HG03039 (cell line): Measurements from ENCODE around the gene TCFL5.

Experiments
- ATAC-seq: cut with Tn5 transposase; IDR thresholded peaks from one replicate; pipeline ENCODE4 v1.9.1; 2021; ENCODE audit warnings: mild to moderate bottlenecking, moderate library complexity; ENCODE audit not compliant: unreplicated experiment

TCFL5 gene

GRCh38 chr20:62861726-62862336 lies at the start of gene TCFL5:
Gene TCFL5, minus strand, starts transcription at chr20:62861822. Its CDS starts 152 bp downstream, at chr20:62861670.
- ATAC-seq: peak; percentile 48

GRCh38 chr20:62910777-62911497 lies 49.3 kb upstream of the TCFL5 start:
- ATAC-seq: no peak

GRCh38 chr20:62910217-62910766 lies 48.7 kb upstream of the TCFL5 start:
- no peak for ATAC-seq

- no peak for ATAC-seq
Observed at GRCh38 chr20:62908971-62909791, 47.6 kb upstream of the TCFL5 start.

GRCh38 chr20:62907384-62908317 lies 46.0 kb upstream of the TCFL5 start:
- ATAC-seq: no peak

GRCh38 chr20:62906647-62907375 lies 45.2 kb upstream of the TCFL5 start:
- no peak for ATAC-seq

GRCh38 chr20:62906209-62906608 lies 44.6 kb upstream of the TCFL5 start:
- ATAC-seq: no peak

- ATAC-seq: no peak
Observed at GRCh38 chr20:62905536-62906117, 44.0 kb upstream of the TCFL5 start.

- ATAC-seq: no peak
Observed at GRCh38 chr20:62902926-62903615, 41.4 kb upstream of the TCFL5 start.

- ATAC-seq: no peak
Observed at GRCh38 chr20:62901891-62902290, 40.3 kb upstream of the TCFL5 start.

GRCh38 chr20:62900692-62901584 lies 39.3 kb upstream of the TCFL5 start:
- no peak for ATAC-seq

GRCh38 chr20:62900052-62900691 lies 38.5 kb upstream of the TCFL5 start:
- no peak for ATAC-seq

GRCh38 chr20:62899633-62900051 lies 38.0 kb upstream of the TCFL5 start:
- ATAC-seq: no peak

GRCh38 chr20:62898970-62899632 lies 37.5 kb upstream of the TCFL5 start:
- no peak for ATAC-seq

- no peak for ATAC-seq
Observed at GRCh38 chr20:62898093-62898964, 36.7 kb upstream of the TCFL5 start.

GRCh38 chr20:62897666-62898065 lies 36.0 kb upstream of the TCFL5 start:
- ATAC-seq: no peak
